ENCODE data around the gene IGBP1.
"Not testable (repeated sequence)": the region's sequence is repeated elsewhere in the genome, so short reads cannot be mapped to it uniquely, and the experiment has no call there.

The IGBP1 gene

DNA sequence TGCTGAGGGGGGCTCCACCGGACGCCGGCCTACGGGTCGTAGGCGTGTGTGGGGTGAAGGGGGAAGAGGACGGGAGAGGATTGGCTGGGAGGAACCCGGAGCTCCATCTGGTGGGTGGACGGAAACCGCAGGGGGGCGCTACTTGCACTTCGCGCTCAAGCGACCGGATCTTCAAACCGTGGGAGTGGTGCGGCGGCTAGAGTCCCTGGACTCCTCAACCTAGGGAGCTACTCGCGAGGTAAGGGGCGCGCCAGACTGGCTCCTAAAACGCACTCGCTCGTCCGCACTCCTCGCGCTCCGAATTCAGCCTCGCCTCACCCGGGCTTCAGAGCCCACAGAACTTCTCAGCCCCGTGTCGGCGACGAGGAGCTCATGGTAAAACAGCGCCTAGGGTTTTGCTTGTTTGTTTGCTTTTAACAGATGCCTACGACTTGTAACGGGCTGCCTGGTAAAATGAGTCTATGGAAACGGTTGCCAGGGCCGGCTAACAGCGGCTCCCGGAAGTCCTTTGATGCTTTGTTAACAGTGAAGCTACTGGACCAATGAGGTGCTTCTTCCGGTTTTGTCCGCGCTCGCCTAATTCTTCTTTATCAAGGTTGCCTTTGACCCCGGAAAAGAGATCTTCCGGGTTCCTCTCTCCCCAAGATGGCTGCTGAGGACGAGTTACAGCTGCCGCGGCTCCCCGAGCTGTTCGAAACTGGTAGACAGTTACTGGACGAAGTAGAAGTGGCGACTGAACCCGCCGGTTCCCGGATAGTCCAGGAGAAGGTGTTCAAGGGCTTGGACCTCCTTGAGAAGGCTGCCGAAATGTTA lies at the start of gene IGBP1:
TSS of gene IGBP1 (plus strand) at position 145 of the 813 bp plus-strand sequence. CDS start at position 646, 501 bp downstream.
- DNase-seq (ENCODE audit: low read depth), result peak; percentile 74

DNA sequence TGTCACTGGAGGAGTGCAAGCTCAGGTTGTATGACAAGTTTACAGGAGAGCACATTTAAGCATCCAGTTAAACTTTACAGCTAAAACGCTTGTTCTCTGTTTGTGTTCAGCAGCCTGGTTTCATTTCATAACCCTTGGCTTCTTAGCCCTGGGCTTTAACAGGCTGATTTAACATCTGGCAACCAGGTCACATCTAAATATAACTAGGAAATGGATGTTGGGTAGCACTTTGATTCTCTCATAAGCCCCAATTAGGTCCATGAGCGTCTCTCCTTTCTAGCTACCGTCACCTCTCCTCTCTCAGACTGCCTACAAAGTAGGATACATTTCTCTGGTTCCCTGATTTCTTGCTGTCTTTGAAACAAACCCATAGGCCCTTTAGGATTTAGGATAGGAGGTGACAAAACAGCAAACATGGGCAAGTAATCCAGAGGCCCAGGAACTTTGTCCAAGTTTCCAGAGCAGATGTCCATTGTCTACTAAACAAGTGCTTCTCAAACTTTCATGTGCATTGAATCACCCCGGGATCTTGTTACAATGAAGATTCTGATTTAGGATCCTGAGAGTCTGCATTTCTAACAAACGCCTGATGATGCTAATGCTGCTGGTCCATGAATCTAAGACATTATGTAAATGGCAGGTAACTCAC lies 48.5 kb upstream of the IGBP1 start:
- DNase-seq (ENCODE audit: low read depth), result no peak

DNA sequence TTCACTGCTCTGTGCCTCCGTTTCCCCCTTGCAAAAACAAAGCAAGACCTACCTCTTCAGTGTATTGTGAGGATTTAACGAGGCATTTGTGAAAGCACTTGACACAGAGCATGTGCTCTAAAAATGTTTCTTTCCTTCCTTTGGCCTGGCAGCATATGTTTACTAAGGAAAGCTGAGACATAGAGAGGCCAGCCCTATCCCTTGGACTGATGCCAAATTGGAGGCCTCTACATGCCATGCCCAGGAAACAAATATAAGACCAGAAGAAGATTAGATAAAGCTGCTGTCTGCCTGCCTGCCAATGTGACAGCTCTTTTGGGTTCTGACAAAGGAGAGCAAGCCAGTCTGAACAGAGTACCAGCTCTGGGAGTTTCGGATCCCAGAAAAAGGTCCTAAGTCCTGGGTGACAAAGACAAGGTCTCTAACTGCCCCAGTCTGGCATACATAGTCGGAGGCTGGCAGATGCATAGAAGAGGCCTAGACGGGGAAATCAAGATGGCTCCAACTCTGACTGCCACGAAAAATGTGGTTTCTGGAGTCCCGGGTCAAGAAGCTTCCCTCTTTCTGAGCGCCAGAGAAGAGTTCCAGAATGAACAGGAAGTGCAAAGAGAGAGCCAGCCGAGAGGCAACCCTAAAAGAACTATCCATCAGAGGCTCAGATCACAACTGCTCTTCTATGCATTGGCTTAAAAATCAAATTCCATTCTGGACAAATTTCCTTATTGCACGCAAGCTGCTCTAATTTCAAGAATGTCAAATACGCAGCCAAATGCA lies 45.2 kb upstream of the IGBP1 start:
- peak; percentile 17 for DNase-seq (ENCODE audit: low read depth)

DNA sequence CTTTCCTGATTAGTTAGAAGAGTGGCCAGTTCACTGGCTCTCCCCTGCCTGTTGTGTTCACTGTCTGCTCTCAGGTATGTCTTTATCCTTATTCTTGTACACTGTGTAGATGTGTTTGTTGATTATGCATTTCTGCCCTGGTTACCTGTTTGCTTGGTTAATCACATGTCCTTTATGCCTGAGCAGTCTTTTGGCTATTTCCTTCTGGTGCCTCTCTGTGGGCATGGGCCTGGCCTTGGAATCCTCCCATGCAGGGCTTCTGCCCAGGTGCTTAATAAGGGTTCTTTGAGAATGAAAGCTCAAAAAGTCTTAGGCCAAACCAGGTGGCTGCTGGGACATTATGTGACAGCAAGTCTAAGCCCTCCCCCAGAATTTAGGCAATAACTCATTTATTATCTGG lies 44.5 kb upstream of the IGBP1 start:
- DNase-seq (ENCODE audit: low read depth), result no peak

GRCh38 chrX:70089604-70090297 lies 43.5 kb upstream of the IGBP1 start:
- peak; percentile 48 for DNase-seq (ENCODE audit: low read depth)

DNA sequence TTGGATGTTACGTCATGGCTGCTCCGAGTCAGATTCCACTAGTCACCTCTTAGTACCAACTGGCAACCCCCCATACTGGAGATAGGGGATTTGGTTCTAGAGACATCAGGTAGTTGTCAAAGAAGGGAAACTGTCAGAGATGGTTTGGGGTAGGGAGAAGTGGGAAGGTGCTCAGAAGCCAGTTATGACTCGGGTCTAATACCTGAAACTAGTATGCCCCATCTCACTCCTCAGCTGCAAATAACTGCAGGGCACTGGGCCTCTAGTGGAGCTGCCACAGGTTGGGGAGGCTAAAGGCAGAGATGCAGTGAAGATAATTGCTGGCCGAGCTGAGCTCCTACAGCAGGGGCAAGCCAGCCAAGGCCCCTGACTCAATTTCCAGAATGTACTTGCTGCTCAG lies 41.0 kb upstream of the IGBP1 start:
- DNase-seq (ENCODE audit: low read depth), result no peak

DNA sequence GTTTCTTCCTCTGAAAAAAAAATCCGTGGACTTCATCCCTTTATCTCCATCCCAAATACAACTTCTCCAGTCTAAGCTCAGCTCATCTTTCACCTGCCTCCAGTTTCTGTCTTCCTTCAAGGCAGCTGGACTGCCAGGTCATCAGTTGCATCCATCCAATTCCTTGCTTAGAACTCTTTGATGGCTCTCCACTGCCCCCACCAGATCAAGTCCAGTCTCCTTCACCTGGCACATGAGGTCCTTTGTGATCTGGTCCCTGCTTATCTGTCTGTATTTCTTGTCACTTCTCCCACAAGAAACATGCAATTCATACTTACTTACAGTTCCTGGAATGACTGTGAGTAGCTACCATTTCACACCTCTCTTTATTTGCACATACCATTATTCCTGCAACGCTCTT lies 37.2 kb upstream of the IGBP1 start:
- no peak for DNase-seq (ENCODE audit: low read depth)

DNA sequence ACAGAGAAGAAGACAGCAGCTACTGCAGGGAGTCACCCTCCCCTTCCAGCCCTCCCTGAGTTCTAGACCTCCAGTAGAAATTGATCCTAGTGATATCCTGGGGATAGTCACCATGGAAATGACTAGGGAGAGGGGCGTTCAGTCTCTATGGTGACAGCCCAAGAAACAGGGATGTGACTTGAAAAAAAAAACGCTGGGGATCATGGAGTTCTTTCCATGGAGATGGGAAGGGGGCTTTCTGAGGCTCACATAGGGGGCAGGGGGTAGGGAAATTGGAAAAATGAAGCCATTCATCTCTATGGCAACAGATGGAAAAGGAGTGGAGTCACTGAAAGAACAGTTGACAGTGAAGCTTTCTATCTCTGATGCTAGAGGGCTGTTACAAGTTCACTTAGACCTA lies 28.0 kb upstream of the IGBP1 start:
- no peak for DNase-seq (ENCODE audit: low read depth)

DNA sequence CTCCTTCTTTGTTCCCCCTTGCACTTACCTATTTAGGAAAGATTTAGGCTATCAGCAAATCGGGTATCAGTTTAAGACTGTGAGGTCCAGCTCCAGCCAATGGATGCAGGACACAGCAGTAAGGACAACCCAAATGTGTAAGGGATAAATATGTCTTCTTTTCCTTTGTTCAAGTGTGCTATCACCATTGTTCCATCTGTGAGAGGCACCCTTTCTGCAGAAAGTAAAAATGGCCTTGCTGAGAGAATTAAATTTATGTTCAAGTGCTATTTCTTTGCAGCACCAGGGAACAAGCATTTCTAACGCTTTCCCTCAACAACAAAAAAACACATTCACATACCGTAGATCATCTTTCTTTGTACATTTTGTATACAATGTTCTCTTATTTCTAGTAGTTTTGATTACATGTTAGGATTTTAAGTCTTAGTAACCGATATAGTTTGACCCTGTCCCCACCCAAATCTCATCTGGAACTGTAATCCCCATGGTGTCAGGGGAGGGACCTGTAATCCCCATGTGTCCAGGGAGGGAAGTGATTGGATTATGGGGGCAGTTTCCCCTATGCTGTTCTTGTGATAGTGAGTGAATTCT lies 21.7 kb upstream of the IGBP1 start:
- DNase-seq (ENCODE audit: low read depth), result not testable (repeated sequence)

DNA sequence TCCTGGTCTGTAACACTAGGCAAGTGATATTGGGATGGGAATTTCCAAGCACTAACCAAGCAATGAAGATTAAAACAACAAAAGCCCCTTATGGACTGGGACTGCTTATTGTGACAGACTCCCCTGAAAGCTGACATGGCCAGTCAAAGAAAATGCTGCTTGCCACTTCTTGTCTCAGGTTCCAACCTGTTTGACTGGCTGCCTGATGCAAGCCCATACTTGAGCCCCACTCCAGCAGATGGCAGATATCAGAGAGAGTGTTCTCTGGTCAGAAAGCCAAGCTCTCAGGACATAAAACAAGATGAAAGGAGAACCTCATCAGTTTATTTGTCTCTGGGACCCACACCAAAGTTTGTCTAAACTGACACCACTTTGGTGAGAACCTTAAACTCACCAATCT lies 15.5 kb upstream of the IGBP1 start:
- DNase-seq (ENCODE audit: low read depth), result no peak

DNA sequence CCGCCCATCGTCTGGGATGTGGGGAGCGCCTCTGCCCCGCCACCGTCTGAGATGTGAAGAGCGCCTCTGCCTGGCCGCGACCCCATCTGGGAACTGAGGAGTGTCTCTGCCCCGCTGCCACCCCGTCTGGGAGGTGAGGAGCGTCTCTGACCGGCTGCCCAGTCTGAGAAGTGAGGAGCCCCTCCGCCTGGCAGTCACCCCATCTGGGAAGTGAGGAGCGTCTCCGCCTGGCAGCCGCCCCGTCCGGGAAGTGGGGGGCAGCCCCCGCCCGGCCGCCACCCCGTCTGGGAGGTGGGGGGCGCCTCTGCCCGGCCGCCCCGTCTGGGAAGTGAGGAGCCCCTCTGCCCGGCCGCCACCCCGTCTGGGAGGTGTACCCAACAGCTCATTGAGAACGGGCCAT lies 10.2 kb upstream of the IGBP1 start:
- DNase-seq (ENCODE audit: low read depth), result not testable (repeated sequence)

DNA sequence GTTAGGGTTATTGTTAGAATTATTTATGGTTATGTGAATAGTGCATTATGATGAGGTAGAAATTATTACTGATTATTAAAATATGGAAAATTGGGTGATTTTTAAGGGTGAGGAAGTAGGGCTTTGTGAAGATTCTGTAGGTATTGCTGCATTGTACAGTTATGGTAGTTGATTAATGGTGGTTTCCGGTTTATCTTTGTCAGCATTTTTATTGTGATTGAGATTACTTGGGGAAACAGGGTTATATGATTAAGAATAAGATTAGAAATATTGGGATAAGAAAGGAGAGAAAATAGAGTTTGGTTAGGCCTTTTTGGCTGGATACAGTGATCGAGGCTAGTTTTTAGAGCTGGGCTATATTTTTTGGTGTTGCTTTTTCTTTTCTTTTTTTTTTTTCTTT lies 8.6 kb upstream of the IGBP1 start:
- DNase-seq (ENCODE audit: low read depth), result no peak

DNA sequence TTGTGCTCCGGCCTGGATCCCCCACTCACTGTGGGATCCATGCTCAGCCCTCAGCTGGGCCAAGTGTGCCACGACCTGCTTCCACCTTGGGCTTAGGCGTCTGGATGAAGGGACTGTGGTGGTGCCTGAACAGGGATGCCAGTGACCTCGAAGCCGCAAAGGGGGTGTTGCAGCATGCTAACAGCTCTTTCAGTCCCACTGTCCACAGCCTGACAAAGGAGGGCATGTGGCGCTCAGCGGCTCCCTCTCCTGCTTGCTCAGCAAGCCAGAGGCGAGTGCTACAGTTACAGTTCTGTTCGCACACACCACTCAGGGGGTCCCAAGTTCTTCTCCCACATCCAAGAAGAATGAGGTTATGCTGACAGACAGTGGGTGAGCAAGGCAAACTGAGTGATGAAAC lies 5.2 kb upstream of the IGBP1 start:
- DNase-seq (ENCODE audit: low read depth), result no peak

GRCh38 chrX:70129816-70130215 lies 3.4 kb upstream of the IGBP1 start:
- DNase-seq (ENCODE audit: low read depth), result no peak

GRCh38 chrX:70132224-70132623 lies 1.0 kb upstream of the IGBP1 start:
- no peak for DNase-seq (ENCODE audit: low read depth)

DNA sequence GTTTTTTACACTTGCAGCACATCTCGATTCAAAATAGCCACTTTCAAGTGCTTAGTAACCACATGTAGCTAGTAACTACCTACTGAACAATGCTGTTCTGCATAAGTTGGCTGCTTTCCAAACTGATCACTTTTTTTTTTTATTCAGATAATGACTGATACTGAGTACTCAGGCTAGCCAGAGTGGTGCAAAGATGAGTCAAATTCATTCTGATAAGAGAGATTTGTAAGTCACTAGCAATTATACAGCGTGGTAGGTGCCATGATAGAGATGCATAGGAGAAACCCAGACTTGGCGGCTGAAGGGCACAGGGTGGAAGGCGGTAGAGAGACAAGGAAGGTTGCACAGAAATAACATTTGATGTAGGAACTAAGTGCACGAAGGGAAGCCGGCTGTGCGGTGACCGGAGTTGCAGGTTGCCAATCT lies 357 bp upstream of the IGBP1 start:
- no peak for DNase-seq (ENCODE audit: low read depth)

- no peak for DNase-seq (ENCODE audit: low read depth)
Observed at GRCh38 chrX:70134116-70134477, 850 bp downstream of the IGBP1 start.

GRCh38 chrX:70138622-70139021 lies 5.4 kb downstream of the IGBP1 start:
- DNase-seq (ENCODE audit: low read depth), result no peak

GRCh38 chrX:70139736-70140135 lies 6.5 kb downstream of the IGBP1 start:
- DNase-seq (ENCODE audit: low read depth), result no peak

GRCh38 chrX:70141373-70141772 lies 8.1 kb downstream of the IGBP1 start:
- no peak for DNase-seq (ENCODE audit: low read depth)

DNA sequence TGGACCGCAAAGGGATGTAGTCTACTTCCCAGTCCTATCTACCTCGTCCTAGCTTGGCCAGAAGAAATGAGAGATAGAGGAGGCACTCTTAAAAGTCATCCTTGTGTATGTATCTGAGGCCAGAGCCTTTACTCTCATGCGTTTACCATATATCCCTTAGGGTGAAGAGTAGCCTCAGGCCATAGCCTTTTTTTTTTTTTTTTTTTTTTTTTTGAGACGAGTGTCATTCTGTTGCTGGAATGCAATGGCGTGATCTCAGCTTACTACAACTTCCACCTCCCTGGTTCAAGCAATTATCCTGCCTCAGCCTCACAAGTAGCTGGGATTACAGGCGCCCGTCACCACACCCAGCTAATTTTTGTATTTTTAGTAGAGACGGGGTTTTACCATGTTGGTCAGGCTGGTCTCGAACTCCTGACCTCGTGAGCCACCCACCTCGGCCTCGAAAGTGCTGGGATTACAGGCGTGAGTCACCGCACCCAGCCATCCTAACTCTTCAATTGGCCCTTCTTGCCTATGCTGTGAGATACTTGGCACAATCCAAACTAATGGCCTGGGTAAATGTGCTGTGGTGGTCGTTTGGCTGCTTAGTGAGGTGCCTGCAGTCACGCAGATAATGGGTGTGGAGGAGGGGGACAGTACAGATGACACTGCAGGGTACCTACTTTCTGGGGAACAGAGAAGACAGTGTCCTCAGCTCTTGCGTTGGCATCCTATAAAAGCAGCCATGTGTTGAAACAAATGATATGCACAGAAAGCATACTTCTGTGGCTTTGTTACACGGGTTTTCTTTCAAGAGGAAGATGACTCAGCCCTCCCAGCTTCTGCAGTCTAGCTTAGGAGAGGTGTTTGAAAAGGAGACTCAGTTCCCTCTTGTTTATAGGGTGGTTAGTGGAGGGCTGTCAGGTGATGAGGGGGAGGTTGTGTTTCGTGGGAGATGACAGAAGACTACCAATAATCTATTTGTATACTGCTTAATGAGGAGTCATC lies 33.6 kb downstream of the IGBP1 start:
- DNase-seq (ENCODE audit: low read depth), result no peak
